ENCODE results near the gene SLC9A5. TPM values are rescaled to one million over a fixed set of nuclear protein-coding genes. Genes with fewer than 3 reads are reported as not detected.

Gene SLC9A5
- total and polyA plus RNA-seq, 2 donors (not counting 3 experiments of a cell fraction or from before 2014, with no cell fraction given), result 2.7 to 2.8 TPM

GRCh38 chr16:67282447-67282805, 33.6 kb downstream of the SLC9A5 start:
- POLR2A ChIA-PET, result no interaction called here
- no peak for FAIRE-seq
- dilution Hi-C loops (cut with MboI; ENCODE audit: extremely low pct_ligation_motif_present, low sequenced_read_pairs) (no loop called here), intact Hi-C loops (cut with micrococcal nuclease) (no loop called here)
- H3K9me1 ChIP-seq (replicated peaks; ENCODE audit: control insufficient read depth, extremely low read depth, insufficient read depth, low read length), result no peaks in the 10 kb centered on the region
- H2AFZ ChIP-seq (ENCODE audit: low read depth, low read length), result no peak overlapping the region
- H4K20me1 ChIP-seq (replicated peaks; ENCODE audit: control insufficient read depth, extremely low read depth, insufficient read depth, low read length), result no peaks in the 10 kb centered on the region
- H3K9me3 ChIP-seq (replicated peaks; ENCODE audit: control insufficient read depth, insufficient read depth, low read length), result no peaks in the 10 kb centered on the region
- no peaks in the 10 kb centered on the region for H3K36me3 ChIP-seq (ENCODE audit: control insufficient read depth in 2 of 2, extremely low read depth in 1 of 2, insufficient read depth in 2 of 2, low read length in 2 of 2)
- no peak overlapping the region for H3K4me2 ChIP-seq (ENCODE audit: insufficient read depth, low read length)
- CTCF ChIA-PET, result interaction anchor here (0.6 to 2.7 kb wide), 3 partner anchors 22 to 117 kb away, joined by 3 to 10 read pairs (median 9); partner anchors contain the start of gene KCTD19
- no peaks in the 10 kb centered on the region for H3K27me3 ChIP-seq (ENCODE audit: control insufficient read depth in 2 of 2, insufficient read depth in 2 of 2, low read length in 2 of 2)
- H3K4me1 ChIP-seq (ENCODE audit: control insufficient read depth, extremely low read depth, insufficient read depth, low read length), result peaks cover 14% of the 10 kb centered on the region
- peaks cover 2% of the 10 kb centered on the region for H3K79me2 ChIP-seq (ENCODE audit: control insufficient read depth, insufficient read depth, low read length)
- no peak overlapping the region for H3K27ac ChIP-seq (ENCODE audit: insufficient read depth, low read depth, low read length)
- H3K9ac ChIP-seq (replicated peaks; ENCODE audit: extremely low read depth, insufficient read depth, low read length), result no peak overlapping the region
- no peak overlapping the region for H3K4me3 ChIP-seq (replicated peaks in 1 of 3; ENCODE audit: insufficient read depth in 1 of 3, low read depth in 1 of 3, low read length in 3 of 3)
- TF ChIP-seq MYC (IDR thresholded peaks at IDR 0.05; ENCODE audit: low read depth, low read length), result no peak
- TF ChIP-seq GATA2 (IDR thresholded peaks at IDR 0.05; ENCODE audit: insufficient read depth, insufficient read length, low read depth, low read length), result no peak
- no peak for TF ChIP-seq JUN (IDR thresholded peaks at IDR 0.05; ENCODE audit: borderline replicate concordance, insufficient read depth, insufficient read length, low read depth)
- TF ChIP-seq, protein P1, sequence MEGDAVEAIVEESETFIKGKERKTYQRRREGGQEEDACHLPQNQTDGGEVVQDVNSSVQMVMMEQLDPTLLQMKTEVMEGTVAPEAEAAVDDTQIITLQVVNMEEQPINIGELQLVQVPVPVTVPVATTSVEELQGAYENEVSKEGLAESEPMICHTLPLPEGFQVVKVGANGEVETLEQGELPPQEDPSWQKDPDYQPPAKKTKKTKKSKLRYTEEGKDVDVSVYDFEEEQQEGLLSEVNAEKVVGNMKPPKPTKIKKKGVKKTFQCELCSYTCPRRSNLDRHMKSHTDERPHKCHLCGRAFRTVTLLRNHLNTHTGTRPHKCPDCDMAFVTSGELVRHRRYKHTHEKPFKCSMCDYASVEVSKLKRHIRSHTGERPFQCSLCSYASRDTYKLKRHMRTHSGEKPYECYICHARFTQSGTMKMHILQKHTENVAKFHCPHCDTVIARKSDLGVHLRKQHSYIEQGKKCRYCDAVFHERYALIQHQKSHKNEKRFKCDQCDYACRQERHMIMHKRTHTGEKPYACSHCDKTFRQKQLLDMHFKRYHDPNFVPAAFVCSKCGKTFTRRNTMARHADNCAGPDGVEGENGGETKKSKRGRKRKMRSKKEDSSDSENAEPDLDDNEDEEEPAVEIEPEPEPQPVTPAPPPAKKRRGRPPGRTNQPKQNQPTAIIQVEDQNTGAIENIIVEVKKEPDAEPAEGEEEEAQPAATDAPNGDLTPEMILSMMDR (IDR thresholded peaks at IDR 0.05; ENCODE audit: extremely low read depth in 1 of 2, insufficient read depth in 1 of 2, low read depth in 1 of 2, low read length in 2 of 2), result no peak
- TF ChIP-seq POLR2A (IDR thresholded peaks at IDR 0.05; ENCODE audit: low read depth, low read length), result no peak
- TF ChIP-seq FOS (IDR thresholded peaks at IDR 0.05; ENCODE audit: borderline replicate concordance, insufficient read depth, low read length), result no peak
- TF ChIP-seq POLR2AphosphoS5 (IDR thresholded peaks at IDR 0.05; ENCODE audit: insufficient read depth, low read depth, low read length), result no peak
- TF ChIP-seq EZH2 (IDR thresholded peaks at IDR 0.05; ENCODE audit: borderline replicate concordance, low read depth, low read length, severe bottlenecking), result no peak
- DNase-seq (ENCODE audit: low read depth, low spot score), result no peak
- BruUV-seq (replicated peaks), result no TSS peak

Data from endothelial cell of umbilical vein (primary cell).